GM19397 (cell line): ENCODE data around the gene GSK3A.
A peak's percentile ranks its signal among the peaks of the same experiment; 100 is the strongest.

Experiments used
- ATAC-seq: cut with Tn5 transposase; IDR thresholded peaks from one replicate; pipeline ENCODE4 v1.9.1; 2021; ENCODE audit warnings: mild to moderate bottlenecking, moderate library complexity; ENCODE audit not compliant: unreplicated experiment

The GSK3A gene

GRCh38 chr19:42229301-42229854, 13.0 kb downstream of the GSK3A start:
- no peak for ATAC-seq

GRCh38 chr19:42228641-42229040, 13.8 kb downstream of the GSK3A start:
- ATAC-seq = no peak

GRCh38 chr19:42226886-42227285, 15.5 kb downstream of the GSK3A start:
- ATAC-seq = no peak

- ATAC-seq = no peak
Observed at GRCh38 chr19:42225718-42226292, 16.6 kb downstream of the GSK3A start.

GRCh38 chr19:42224940-42225717, 17.3 kb downstream of the GSK3A start:
- no peak for ATAC-seq

- ATAC-seq = no peak
Observed at GRCh38 chr19:42220751-42221097, 21.7 kb downstream of the GSK3A start.

- ATAC-seq = peak; percentile 69
Observed at GRCh38 chr19:42219812-42220750, 22.3 kb downstream of the GSK3A start, which contains the start of gene ZNF526. Gene ZNF526 (plus strand): TSS chr19:42220312. CDS start chr19:42224404, 4,092 bp downstream.

- ATAC-seq = peak; percentile 64
Observed at GRCh38 chr19:42217520-42218437, 24.6 kb downstream of the GSK3A start, which contains the start of gene DEDD2. Gene DEDD2 (minus strand): TSS chr19:42217677. CDS start chr19:42217007, 670 bp downstream.

GRCh38 chr19:42216653-42217519, 25.5 kb downstream of the GSK3A start:
- no peak for ATAC-seq

GRCh38 chr19:42214810-42215485, 27.5 kb downstream of the GSK3A start:
- no peak for ATAC-seq

- no peak for ATAC-seq
Observed at GRCh38 chr19:42212886-42213285, 29.5 kb downstream of the GSK3A start.

GRCh38 chr19:42208612-42209011, 33.8 kb downstream of the GSK3A start:
- ATAC-seq = no peak

GRCh38 chr19:42207767-42208271, 34.6 kb downstream of the GSK3A start:
- ATAC-seq = no peak

GRCh38 chr19:42206871-42207755, 35.3 kb downstream of the GSK3A start:
- no peak for ATAC-seq

GRCh38 chr19:42204664-42205063, 37.7 kb downstream of the GSK3A start:
- ATAC-seq = no peak

- no peak for ATAC-seq
Observed at GRCh38 chr19:42203700-42204099, 38.7 kb downstream of the GSK3A start.

- ATAC-seq = no peak
Observed at GRCh38 chr19:42202290-42202880, 40.0 kb downstream of the GSK3A start.
